PFSK-1 (cell line): ENCODE results near the gene ROM1.
A peak's percentile ranks its signal among the peaks of the same experiment; 100 is the strongest.

Source experiments
- FOXP2 ChIP-seq: optimal IDR thresholded peaks from 2 replicates; pipeline ENCODE3; 2011; ENCODE audit warnings: borderline replicate concordance, control low read depth, inconsistent platforms; ENCODE audit not compliant: insufficient read depth; ENCODE audit errors: extremely low read length, extremely low read depth
- POLR2AphosphoS5 ChIP-seq: IDR thresholded peaks from 2 replicates; pipeline ENCODE4 v1.6.1; 2012; ENCODE audit warnings: low read depth, mild to moderate bottlenecking, control low read depth, low read length, moderate library complexity
- REST ChIP-seq, 2 experiments: IDR thresholded peaks; 2 replicates each; pipeline versions ENCODE4 v1.6.1 to v1.8.0; 2011 to 2012; ENCODE audit warnings: low read depth in 2 of 2, low read length in 2 of 2, control low read depth in 1 of 2, inconsistent platforms in 1 of 2, mild to moderate bottlenecking in 1 of 2, moderate library complexity in 1 of 2; ENCODE audit not compliant: insufficient read depth in 1 of 2
- SIN3A ChIP-seq: IDR thresholded peaks from 2 replicates; pipeline ENCODE4 v1.6.1; 2012; ENCODE audit warnings: mild to moderate bottlenecking, low read length, moderate library complexity, borderline replicate concordance; ENCODE audit not compliant: insufficient read depth
- TAF1 ChIP-seq: IDR thresholded peaks from 2 replicates; pipeline ENCODE4 v1.6.1; 2012; ENCODE audit warnings: low read length, control low read depth, borderline replicate concordance; ENCODE audit not compliant: insufficient read depth

The ROM1 gene

GRCh38 chr11:62599069-62599696, 13.9 kb upstream of the ROM1 start:
- no peak for TF ChIP-seq TAF1
- TF ChIP-seq FOXP2, result peak; percentile 96

- 0 out of 2 replicates have a peak, but pooled peaks have one; percentile 0 for TF ChIP-seq TAF1
- no peak for TF ChIP-seq SIN3A
- TF ChIP-seq FOXP2, result no peak
These were observed 13.2 kb upstream of the ROM1 start for GRCh38 chr11:62599901-62600300.

GRCh38 chr11:62600367-62601121, 12.5 kb upstream of the ROM1 start:
- TF ChIP-seq SIN3A (no peak), POLR2AphosphoS5 (no peak), TAF1 (no peak), REST (IDR thresholded peaks at IDR 0.05; ENCODE audit: insufficient read depth in 1 of 2, low read depth in 2 of 2, low read length in 2 of 2) (no peak), FOXP2 (no peak)

GRCh38 chr11:62601122-62601371, 12.0 kb upstream of the ROM1 start:
- TF ChIP-seq POLR2AphosphoS5 (no peak), TAF1 (0 out of 2 replicates have a peak, but pooled peaks have one; percentile 1)

- TF ChIP-seq TAF1 (peak; percentile 29; the same call in 1 of the 2 replicates), POLR2AphosphoS5 (peak; percentile 87), SIN3A (no peak), FOXP2 (peak; percentile 19), REST (IDR thresholded peaks at IDR 0.05; ENCODE audit: insufficient read depth in 1 of 2, low read depth in 2 of 2, low read length in 2 of 2) (0 out of 4 replicates have a peak, but pooled peaks of 1 of the 2 experiments have one; percentile 38)
These were observed 11.5 kb upstream of the ROM1 start, which contains the start of gene MTA2 for GRCh38 chr11:62601372-62602140. TSS of gene MTA2 (minus strand) at chr11:62601865. CDS start at chr11:62601450, 415 bp downstream.

- TF ChIP-seq SIN3A, result no peak
- no peak for TF ChIP-seq REST (IDR thresholded peaks at IDR 0.05; ENCODE audit: insufficient read depth in 1 of 2, low read depth in 2 of 2, low read length in 2 of 2)
- no peak for TF ChIP-seq POLR2AphosphoS5
- TF ChIP-seq FOXP2, result no peak
- no peak for TF ChIP-seq TAF1
These were observed 10.7 kb upstream of the ROM1 start for GRCh38 chr11:62602141-62603071.
